Stimulated activated CD4-positive, alpha-beta T cell treated with anti-CD3 and anti-CD28 coated beads, Interleukin-15, amount 100 ng/mL, for 24 hours (primary cell): ENCODE measurements around the gene PDCD2L.
"Not testable (repeated sequence)": the region's sequence is repeated elsewhere in the genome, so short reads cannot be mapped to it uniquely, and the experiment has no call there.

Experiments used
- DNase-seq: peaks from one replicate; pipeline ENCODE4 v3.0.0-alpha.2; 2020

Gene PDCD2L

DNA sequence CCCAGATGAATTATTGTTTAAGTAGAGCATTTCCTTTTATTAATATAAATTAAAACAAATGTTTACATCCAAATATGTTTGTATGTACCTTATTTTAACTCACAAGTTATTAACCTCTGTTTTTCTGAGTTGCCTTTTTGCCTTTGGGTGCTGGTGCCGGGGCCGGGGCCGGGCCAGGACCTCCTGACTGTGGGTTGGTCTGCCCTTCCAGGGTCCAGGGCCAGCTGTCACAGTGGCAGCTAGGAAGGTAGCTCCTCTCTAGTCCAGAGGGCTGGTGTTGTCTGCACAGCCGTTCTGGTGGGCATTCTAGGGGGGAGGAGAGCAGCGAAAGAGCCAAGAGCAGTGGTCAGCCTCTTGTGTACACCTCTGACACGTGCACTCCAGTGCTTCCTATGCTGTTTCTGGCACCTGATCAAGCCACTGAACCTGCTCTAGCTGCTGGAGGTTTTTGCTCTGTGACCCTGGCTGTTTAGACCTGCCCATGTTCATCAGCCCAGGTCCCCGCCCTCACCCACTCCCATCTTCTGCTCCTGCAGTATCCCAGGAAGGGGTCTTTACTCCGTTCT, 22.0 kb downstream of the PDCD2L start:
- DNase-seq = no peak

DNA sequence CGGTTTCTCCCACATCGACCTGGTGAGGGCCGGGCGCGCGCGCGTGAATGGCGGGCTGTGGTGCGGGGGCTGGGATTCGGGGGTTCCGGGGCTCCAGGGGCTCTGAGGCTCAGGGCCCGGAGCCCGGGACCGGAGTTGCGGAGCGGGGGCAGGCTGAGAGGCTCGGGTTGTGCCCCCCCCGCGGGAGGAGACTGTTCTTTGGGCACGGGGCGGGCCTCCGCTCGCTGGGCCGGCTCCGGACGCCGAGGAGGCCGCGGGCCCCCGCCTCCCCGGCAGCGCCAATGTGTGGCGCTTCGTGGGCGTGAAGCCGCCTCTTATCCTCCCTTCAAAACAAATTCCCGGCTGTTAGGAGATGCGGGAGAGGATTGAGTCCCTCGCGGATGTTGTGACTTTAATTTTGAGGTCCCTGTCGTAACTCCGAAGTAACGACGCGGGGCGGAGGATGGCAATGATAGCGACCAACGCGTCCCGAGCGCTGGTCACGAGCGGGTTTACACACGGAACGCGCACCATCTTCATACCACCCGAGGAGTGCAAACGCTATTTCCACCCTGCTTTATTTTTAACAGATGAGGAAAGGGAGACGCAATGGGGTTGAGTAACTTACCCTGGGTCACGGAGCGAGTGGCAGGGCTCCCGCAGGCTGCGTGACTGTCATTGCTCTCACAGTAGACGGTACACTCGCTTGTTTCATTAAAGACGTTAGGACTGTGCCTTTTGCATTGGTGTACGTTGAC, 24.5 kb downstream of the PDCD2L start:
- no peak for DNase-seq

DNA sequence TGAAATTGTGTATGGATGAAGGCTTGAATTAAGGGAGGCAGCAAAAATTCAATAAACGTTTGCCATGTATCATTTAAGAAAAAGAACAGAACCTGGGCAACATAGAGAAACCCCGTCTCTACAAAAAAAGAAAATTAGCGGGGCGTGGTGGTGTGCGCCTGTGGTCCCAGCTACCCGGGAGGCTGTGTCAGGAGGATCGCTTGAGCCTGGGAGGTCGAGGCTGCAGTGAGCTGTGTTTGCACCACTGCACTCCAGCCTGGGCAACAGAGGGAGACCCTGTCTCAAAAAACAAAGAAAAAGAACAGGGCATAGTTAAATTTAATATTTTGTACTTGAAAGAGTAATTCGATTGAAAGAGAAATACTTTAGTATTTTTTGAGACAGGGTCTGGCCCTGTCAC, 25.4 kb downstream of the PDCD2L start:
- DNase-seq = no peak

DNA sequence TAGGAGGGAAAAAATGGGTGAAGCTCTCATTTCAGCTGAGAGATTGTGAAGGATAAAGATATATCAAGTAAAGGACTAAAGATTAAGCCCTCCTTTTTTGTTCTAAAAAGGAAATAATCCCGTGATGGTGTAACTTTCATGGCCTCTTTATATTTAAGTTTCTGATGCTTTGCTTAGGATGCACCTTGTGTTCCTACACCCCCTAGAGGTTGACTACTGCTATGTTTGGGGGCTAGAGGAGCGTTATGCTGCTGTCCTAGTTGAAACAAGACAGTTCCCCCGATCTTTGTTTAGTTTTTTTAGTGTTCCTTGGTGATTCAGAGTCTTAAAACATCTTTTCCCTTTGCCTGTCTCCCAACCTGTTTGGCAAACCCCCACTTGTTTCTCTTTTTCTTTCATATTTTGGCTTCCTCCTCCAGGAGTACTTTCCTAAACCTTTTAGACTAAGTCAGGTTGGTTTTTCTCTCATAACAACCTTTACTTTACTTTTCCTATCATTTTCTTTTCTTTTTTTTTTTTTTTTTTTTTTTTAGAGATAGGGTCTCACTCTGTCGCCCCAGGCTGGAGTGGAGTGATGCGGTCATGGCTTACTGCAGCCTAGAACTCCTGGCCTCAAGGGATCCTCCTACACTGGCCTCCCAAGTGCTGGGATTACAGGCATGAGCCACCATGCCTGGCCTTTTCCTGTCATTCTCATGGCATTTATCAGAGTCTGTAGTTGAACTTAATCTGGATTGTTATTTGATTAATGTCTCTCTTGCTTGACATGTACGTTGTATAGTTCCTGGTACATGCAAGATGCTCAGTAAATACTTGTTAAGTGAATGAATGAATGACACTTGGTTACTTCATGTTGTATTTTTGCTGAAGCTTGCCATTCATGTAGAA, 26.8 kb downstream of the PDCD2L start:
- peak; percentile 33 for DNase-seq

DNA sequence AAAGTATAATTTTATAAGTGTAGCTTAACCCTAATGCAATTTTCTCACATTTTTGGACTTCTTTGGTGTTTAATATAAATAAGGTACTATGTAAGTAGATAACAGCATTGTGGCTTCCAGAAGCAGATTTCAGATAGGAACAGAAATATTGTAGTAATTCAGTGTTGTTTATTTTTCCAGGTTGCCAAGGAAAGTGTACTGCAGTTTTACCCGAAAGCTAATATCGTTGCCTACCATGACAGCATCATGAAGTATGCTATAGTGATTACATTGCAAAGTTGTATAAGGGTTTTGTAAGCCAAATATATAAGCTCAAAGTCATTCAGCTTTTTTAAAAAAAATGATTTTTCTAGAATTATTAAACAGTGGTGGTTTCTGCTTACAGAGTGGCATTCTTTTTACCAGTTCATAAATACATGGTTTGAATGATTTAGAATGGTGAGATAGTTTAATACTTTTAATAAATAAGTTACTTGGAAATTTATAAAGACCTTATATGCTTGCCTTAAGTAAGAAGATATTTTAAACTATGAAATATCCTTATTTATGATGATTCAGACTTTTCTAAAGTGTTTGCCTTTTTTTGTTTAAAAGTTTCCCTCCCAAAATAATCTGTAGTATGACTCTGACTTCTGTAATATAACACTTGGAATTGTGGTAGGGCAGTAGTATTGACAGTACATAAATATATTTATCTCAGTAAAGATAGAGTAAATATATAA, 27.6 kb downstream of the PDCD2L start:
- no peak for DNase-seq

DNA sequence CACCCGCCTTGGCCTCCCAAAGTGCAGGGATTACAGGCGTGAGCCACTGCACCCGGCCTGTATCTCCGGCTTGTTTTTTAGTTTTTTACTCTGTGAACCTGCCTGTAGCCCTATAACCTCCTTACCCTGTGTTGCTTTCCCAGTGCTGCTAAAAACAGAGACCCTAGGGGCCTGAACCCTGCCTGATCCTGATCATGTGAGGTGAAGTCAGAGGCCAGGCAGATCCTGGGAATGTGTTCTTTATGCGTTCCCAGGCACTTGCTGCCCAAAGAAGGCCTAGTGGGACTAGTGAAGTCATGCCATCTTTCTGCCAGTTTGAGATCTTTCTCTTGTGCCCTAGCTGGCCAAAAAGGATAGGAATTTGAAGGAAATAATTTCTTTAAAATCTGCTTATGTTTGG, 28.6 kb downstream of the PDCD2L start:
- no peak for DNase-seq

DNA sequence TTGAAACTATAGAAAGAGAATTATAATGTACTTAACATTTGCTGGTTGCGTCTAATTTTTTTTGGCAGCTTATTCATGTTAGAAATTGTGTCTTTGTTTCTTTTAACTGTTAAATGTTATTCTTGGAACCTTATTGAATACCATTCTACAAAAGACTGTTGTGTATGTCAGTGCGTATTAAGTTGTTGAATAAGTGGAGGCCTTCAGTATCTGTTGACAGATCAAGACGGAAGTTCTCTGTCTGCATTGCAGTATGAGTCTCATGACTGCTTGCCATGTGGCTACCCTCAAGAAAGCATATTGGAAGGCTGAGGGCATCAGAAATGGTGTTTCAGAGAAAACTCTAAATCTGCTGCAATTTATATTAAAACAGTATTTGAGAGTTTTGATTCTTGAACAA, 32.5 kb downstream of the PDCD2L start:
- DNase-seq = no peak

DNA sequence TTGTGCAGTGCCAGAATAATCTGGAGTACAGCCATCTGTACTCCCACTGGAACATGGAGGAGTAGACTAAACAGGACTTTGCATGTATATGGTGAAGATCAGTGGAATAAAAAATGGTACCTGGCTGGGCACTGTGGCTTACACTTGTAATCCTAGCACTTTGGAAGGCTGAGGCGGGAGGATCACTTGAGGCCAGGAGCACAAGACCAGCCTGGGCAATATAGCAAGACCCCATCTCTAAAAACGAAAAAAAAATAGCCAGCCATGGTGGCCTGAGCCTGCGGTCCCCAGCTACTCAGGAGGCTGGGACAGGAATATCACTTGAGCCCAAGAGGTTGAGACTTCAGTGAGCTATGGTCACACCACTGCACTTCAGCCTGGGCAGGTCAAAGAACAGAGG, 44.0 kb downstream of the PDCD2L start:
- no peak for DNase-seq

DNA sequence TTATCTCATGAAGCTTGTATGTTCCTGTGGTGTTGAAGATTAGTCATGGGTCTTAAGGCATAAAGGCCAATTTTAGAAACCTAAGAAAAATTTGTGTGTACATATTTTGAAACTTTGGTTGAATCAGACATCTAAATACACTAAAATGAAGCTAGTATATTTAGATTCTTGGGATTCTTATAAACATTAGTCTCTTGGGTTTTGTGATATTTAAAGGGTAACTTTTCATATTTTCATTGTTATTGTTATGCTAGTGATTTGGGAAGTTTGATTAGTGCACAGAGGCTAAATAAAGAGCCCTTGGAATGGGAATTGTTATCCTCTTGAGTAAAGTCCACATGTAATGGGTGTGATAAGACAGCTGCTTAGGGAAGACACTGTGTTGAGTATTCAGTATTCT, 48.5 kb downstream of the PDCD2L start:
- no peak for DNase-seq

DNA sequence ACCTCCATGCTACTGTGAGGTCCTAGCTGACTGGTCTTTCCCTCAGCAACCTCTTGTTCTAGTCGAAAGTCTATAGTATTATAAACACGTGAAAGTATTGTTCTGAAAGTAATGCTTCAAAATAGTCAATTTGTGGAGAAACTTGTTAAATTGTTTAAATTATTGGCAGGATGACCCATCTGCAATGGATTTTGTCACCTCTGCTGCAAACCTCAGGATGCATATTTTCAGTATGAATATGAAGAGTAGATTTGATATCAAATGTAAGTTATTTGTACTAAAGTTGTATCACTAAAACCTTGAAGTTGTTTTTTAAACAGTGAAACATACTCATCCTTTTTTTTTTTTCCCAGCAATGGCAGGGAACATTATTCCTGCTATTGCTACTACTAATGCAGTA, 49.9 kb downstream of the PDCD2L start:
- no peak for DNase-seq

DNA sequence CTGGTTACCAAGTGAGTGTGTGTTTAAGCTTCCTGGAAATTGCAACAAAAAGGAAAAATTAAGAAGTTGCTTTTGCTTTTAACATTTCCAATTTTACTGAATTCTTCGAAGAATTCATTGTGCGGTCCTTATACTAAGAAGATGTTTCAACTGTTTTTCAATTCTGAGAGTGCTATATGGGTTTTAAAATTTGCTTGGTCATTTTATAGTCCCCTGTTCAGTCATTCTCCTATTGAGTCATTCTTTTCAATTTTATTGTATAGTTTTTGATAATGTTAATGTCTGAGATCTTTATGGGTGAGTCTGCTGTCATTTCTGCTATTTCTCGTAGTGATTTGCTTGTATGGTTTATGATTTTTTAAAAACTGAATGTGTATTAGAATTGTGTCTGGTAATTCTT, 50.5 kb downstream of the PDCD2L start:
- no peak for DNase-seq

DNA sequence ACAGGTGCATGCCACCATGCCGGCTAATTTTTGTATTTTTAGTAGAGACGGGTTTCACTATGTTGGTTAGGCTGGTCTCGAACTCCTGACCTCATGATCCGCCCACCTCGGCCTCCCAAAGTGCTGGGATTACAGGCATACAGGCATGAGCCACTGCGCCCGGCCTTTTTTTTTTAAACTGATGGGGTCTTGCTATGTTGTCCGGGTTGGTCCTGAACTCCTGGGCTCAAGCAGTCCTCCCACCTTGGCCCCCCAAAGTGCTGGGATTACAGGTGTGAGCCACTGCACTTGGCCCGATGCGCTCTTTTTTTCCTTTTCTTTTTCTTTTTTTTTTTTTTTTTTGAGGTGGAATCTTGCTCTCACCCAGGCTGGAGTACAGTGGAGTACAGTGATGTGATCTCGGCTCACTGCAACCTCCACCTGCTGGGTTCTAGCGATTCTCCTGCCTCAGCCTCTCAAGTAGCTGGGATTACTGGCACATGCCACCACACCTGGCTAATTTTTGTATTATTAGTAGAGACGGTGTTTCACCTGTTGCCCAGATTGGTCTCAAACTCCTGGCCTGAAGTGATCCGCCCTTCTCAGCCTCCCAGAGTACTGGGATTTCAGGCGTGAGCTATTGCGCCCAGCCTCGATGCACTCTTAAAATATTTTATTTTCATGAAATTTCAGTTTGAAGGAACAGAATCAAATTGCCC, 51.7 kb downstream of the PDCD2L start:
- DNase-seq = not testable (repeated sequence)

DNA sequence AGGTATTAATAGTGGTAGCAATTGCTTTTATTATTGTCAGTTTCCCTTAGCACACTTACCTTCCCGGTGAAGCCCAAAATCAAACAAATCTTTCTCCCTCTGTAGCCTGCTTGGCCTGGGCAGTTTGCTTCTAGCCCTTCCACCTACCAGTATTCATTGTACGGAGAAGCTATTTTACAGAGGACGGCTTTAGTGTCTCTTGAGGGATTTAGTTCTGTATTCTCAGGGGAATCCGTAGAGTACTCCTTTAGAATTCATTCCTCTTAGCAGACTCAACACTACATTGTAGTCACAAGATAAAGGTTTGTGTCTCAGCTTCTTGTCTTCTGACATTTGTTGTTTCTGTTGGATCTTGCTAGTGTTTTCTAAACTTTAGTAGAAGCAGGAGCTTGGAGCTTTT, 53.2 kb downstream of the PDCD2L start:
- DNase-seq = no peak

DNA sequence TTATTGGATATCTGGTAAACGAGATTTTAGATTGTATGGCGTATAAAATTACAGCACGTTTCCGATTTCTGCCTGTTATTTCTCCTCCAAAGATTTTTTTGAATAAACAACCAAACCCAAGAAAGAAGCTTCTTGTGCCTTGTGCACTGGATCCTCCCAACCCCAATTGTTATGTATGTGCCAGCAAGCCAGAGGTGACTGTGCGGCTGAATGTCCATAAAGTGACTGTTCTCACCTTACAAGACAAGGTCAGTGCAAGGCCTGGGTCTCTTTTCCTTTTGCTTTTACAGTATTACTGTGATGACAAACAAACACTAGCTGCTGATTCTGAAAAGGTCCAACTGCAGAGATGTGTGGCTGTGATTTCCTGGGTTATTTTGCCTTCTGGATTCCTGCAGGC, 54.5 kb downstream of the PDCD2L start:
- DNase-seq = no peak

DNA sequence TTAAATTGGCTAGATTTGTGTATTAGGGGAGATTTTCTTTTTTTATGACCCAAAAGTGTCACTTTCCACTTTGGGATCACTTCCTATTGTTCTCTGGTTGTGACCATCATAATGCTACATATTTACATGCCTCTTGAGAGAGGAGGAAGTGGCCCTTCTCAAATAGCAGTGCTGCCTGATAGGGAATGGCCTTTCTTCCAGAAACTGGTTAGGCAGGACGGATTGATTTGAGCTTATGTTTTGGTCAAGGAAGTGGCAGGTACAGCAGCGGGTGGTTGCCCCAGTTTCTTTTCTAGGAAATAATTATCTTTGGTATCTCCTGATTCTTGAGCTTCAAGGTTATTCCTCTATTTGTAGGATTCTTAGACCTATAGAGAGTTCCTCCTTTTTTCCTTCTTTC, 55.4 kb downstream of the PDCD2L start:
- no peak for DNase-seq

DNA sequence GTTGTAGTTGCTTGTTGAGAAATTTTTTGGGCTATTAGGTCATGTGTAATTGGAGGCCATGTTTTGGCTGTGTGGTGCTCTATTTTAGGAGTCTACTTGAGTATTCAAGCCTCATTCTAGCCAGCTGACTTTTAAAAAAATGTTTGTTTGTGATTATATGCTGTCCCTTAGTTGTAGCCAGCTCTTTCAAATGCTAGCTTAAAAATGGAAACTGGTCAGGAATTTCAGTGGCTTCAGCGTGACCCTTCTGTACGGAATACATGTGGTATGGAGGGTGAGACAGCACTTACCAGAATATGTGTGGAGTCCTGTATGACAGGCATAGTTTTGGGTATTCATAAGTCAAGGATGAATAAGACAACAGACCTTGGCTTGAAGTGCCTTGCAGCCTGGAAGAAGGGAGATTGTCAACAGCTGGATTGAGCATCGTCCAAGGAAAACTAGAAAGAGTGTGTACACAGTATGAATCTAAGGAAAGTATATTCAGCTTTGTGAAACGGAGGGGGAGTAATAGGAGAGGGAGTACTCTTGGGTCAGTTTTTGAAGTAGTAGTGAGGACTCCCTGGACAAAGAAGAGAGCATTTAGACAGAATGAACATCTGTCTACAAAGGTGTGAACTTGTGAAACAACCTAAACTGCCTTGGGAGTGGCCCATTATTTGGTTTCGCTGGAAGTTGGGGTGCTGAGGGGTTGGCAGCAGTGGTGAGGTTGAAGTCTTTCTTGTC, 57.3 kb downstream of the PDCD2L start:
- DNase-seq = no peak

DNA sequence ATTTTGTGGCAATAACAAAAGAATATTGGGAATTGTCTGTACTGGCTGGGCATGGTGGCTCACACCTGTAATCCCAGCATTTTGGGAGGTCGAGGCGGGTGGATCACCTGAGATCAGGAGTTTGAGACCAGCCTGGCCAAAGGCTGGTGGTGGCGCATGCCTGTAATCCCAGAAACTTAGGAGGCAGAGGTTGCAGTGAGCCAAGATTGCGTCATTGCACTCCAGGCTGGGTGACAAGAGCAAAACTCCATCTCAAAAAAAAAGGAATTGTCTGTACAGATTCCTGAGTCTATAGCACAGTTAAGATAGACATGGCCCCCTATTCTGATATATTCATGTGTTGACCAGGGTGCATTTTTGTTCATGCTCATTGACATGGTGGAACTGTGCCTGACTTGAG, 60.6 kb downstream of the PDCD2L start:
- DNase-seq = not testable (repeated sequence)

DNA sequence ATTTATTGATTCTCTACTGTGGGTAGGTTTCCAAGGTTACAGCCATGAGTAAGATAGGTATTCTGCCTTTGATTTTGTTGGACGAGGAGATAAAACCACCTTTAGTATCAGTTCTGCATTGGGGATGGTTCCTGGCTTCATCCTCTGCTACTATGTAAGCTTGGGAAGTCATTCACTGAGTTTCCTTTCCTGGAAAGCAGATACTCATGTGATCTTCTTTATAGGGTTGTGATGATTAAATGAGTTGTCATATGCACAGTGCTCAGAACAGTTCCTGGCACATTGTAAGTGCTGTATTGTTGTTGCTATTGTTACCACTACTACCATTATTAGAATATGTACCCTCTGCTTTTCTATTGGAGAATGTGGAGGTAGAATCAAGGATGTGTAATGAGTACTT, 64.2 kb downstream of the PDCD2L start:
- DNase-seq = no peak

DNA sequence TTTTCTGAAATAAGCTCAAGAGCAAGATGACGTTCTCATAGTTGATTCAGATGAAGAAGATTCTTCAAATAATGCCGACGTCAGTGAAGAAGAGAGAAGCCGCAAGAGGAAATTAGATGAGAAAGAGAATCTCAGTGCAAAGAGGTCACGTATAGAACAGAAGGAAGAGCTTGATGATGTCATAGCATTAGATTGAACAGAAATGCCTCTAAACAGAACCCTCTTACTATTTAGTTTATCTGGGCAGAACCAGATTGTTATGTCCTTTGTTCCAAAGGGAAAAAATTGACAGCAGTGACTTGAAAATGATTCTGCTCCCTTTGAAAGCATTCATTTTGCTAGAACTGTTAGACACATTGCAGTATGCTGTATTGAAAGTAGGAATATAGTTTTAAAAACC, 64.8 kb downstream of the PDCD2L start:
- DNase-seq = not testable (repeated sequence)

DNA sequence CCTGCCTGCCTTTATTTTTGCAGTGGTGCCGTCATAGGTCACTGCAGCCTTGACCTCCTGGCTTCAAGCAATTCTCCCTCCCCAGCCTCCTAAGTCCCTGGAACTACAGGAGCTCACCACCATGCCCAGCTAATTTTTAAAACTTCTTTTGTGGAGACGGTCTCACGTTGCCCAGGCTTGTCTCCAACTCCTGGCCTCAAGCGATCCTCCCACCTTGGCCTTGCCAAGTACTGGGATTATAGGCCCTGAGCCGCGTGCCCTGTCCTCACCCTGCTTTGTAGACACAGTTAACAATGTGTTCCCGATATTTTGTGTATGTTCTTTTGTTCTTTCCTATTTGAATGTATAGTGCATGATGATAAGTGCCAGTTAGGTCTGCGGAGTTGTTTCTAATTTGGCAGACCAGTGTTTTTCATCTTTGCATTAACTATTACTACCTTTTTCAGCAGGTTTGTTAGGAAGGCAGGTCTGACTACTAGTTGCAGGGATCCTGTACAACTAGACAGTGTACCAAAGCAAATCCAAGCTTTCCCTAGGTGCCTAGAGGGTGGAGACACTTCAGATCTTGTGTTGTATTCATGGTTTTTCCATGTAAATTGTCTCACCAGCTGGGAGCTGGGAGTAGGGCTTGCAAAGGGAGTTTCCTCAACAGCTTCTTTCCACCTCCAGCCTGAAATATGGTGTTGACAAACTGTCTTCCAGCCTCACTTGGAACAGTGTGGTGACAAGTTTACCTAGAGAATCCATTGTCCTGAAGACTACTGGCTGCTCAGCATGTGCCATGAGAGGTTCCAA, 67.9 kb downstream of the PDCD2L start:
- no peak for DNase-seq
